OCI-LY7 (cell line): Measurements from ENCODE around the gene RPS6KA2.

ENCODE experiments used
- EZH2phosphoT487 ChIP-seq: fragments of 200-600 bp; sonication (generic); IDR thresholded peaks from 2 replicates; pipeline ENCODE4 v1.6.1; 2018; ENCODE audit warnings: low read depth, borderline replicate concordance, mild to moderate bottlenecking, mixed run types, antibody characterized with exemption, low read length, moderate library complexity, mixed read lengths
- TF ChIP-seq, protein P1 (sequence below): fragments of 200-600 bp; sonication (generic); conservative IDR thresholded peaks from 2 replicates; pipeline ENCODE4 v1.5.1; 2014; ENCODE audit warnings: mild to moderate bottlenecking, antibody characterized with exemption, low read length, moderate library complexity, mixed read lengths

DNA sequence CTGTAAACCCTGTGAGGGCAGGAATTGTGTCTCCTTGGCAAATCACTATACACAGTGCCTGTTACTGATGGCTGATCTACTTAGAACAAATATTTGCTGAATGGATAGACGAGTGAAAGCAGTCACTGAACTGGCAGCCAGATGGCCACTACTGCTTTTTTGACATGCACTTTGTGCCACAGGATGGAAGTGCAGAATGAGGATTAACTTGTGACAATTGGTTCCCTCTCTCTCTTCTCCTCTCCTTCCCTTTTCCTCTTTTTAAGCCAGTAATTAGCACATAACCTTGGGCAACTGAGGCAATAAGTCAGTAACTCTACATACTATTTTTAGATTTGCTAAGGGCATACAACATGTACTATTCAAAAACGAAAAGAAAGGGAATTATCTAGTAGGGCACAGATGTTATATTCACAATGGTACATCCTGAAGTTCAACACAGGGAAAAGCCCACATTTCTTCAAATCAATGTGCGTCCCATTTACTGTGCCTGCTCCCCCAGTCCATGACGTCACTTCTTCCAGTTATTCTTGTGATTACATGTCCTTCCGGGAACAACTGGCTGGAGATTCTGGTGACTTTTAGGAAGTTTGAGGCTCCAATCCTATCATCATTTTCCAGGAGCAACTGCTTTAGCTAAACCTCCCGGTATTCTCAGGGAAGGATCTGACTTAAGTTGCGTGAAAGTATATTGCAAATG is 17.0 kb upstream of the RPS6KA2 start:
- TF ChIP-seq, protein P1, sequence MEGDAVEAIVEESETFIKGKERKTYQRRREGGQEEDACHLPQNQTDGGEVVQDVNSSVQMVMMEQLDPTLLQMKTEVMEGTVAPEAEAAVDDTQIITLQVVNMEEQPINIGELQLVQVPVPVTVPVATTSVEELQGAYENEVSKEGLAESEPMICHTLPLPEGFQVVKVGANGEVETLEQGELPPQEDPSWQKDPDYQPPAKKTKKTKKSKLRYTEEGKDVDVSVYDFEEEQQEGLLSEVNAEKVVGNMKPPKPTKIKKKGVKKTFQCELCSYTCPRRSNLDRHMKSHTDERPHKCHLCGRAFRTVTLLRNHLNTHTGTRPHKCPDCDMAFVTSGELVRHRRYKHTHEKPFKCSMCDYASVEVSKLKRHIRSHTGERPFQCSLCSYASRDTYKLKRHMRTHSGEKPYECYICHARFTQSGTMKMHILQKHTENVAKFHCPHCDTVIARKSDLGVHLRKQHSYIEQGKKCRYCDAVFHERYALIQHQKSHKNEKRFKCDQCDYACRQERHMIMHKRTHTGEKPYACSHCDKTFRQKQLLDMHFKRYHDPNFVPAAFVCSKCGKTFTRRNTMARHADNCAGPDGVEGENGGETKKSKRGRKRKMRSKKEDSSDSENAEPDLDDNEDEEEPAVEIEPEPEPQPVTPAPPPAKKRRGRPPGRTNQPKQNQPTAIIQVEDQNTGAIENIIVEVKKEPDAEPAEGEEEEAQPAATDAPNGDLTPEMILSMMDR, result no peak
- no peak for TF ChIP-seq EZH2phosphoT487
